Choroid plexus epithelial cell (primary cell): ENCODE data around the gene GPATCH1.

ENCODE experiments used
- DNase-seq: peaks from one replicate; pipeline ENCODE4 v3.0.0-alpha.2; 2010; ENCODE audit warnings: low read depth
- H3K4me3 ChIP-seq: 2 replicates; pipeline ENCODE4 v1.5.1; 2011; ENCODE audit warnings: low read depth, mild to moderate bottlenecking, control low read depth, low read length, moderate library complexity
- CTCF ChIP-seq: conservative IDR thresholded peaks from 2 replicates; pipeline ENCODE4 v1.5.1; 2011; ENCODE audit warnings: low read depth, mild to moderate bottlenecking, control low read depth, inconsistent platforms, low read length, moderate library complexity

Gene GPATCH1

GRCh38 chr19:33064792-33065550, 16.0 kb upstream of the GPATCH1 start, which contains the start of gene RHPN2:
Gene RHPN2, minus strand, starts transcription at chr19:33064888. Its CDS starts 36 bp downstream, at chr19:33064852.
- DNase-seq, result peak; percentile 63
- H3K4me3 ChIP-seq, result peak within 1 kb of the TSS; percentile 54
- TF ChIP-seq CTCF, result no peak

- TF ChIP-seq CTCF, result no peak
- no peak for DNase-seq
- no peak overlapping the region for H3K4me3 ChIP-seq
Measured at GRCh38 chr19:33066543-33066942, 14.4 kb upstream of the GPATCH1 start.

GRCh38 chr19:33067121-33067520, 13.9 kb upstream of the GPATCH1 start:
- H3K4me3 ChIP-seq, result no peak overlapping the region
- no peak for DNase-seq
- no peak for TF ChIP-seq CTCF

- H3K4me3 ChIP-seq, result no peak overlapping the region
- no peak for TF ChIP-seq CTCF
- no peak for DNase-seq
Measured at GRCh38 chr19:33071887-33072286, 9.1 kb upstream of the GPATCH1 start.

- no peak for TF ChIP-seq CTCF
- no peak overlapping the region for H3K4me3 ChIP-seq
- DNase-seq, result no peak
Measured at GRCh38 chr19:33075519-33075918, 5.5 kb upstream of the GPATCH1 start.

- DNase-seq, result no peak
- TF ChIP-seq CTCF, result no peak
Measured at GRCh38 chr19:33085570-33086128, 4.7 kb downstream of the GPATCH1 start.

GRCh38 chr19:33086955-33087354, 6.0 kb downstream of the GPATCH1 start:
- no peak for TF ChIP-seq CTCF
- DNase-seq, result no peak
- no peak overlapping the region for H3K4me3 ChIP-seq

More at GRCh38 chr19:33085570-33086128, 4.7 kb downstream of the GPATCH1 start:
- H3K4me3 ChIP-seq, result no peak overlapping the region
